ENCODE results near the gene KIT.

KIT gene

DNA sequence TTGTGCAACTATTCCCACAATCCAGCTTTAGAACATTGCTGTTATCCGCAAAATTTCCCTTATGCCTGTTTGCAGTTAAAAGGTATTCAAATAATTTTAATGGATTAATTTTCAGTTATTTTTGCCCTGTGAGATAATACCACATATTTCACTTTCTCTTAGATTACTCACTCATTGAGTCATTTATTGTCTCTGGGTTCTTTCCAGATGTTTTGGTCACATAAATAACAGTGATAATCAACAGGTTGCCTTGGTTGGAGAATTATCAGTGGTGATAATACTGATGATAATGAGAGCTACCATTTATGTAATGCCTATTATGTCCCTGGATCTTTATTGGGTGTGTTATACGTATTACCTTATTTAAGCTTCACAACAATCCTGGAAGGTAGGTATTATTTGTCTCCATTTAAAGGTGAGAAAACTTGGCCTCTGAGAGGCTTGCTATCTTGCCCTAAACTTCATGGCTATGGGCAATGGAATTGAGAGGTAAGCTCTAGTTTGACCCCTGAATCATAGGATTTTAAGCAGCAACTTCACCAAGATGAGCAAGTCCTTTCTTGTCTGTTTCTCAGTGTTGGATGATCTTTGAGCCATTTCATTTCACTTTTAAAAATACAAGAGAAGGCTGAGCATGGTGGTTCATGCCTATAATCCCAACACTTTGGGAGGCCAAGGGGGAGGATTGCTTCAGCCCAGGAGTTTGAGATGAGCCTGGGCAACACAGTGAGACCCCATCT, 87.4 kb downstream of the KIT start:
- DNase-seq (ENCODE audit: low read depth, low spot score), result no peak

DNA sequence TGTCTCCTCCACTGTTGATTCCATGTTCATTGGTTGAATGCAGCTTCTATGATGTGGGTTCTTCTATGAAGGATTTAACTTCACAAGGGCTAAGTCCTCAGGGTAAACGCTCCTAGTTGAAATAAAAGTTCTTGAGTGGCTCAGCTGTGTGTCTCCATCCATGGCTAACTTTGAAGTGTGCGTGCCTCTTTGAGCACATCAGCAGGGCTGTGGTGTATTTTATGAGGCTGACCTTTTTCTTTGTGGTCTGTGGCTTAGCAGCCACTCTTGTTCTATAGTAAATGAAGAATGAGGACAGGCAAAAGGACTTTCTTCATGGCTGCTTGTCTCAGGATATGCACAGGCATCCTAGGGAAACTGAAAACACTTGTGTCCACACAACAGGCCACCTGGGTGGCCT, 88.5 kb downstream of the KIT start:
- no peak for DNase-seq (ENCODE audit: low read depth, low spot score)

DNA sequence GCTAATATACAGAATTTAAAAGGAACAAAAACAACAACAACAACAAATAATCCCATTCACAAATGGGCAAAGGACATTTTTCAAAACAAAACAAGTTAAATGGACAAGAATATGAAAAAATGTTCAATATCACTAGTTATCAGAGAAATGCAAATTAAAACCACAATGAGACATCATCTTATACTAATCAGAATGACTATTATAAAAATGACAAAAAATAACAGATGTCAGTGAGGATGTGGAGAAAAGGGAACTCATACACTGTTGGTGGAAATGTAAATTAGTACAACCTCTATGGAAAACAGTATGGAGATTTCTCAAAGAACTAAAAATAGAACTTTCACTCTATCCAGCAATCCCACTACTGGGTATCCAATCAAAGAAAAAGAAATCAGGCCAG, 92.6 kb downstream of the KIT start:
- no peak for DNase-seq (ENCODE audit: low read depth, low spot score)

GRCh38 chr4:54754394-54754793, 96.6 kb downstream of the KIT start:
- DNase-seq (ENCODE audit: low read depth, low spot score), result no peak

GRCh38 chr4:54764476-54764875, 106.7 kb downstream of the KIT start:
- DNase-seq (ENCODE audit: low read depth, low spot score), result no peak

DNA sequence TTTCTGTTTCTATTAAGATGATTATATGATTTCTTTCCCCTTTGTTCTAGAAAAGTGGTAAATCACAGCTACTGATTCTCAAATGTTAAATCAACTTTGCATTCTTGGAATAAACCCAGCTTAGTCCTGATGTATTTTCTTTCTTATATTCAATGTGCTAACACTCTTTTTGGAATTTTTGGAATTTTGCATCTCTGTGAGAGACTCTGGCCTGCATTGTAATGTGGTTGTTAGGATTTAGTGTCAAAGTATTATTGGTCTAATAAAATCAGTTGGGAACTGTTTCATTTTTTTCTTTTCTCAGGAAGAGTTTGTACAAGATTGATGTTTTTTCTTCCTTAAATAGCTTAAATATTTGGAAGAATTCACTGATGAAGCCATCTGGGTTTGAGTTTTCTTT, 109.6 kb downstream of the KIT start:
- no peak for DNase-seq (ENCODE audit: low read depth, low spot score)

DNA sequence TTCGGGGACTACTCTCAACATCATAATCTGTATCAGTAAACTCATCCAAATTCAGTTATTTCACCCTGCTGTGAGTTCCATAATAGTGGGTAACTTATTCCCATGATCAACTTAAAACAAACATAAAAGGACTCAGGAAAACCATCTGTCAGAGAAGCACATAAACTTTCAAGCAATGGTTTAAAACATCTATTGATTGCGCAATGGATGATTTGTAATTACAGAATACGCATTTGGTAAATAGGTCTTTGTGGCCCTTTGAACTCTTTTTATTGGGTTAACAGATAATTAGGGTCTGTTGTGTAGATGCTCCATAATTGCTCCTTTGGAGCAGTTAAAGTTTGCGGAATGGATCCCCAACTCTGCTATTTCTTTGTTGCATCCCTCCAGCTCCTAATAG, 115.3 kb downstream of the KIT start:
- DNase-seq (ENCODE audit: low read depth, low spot score), result no peak

- DNase-seq (ENCODE audit: low read depth, low spot score), result no peak
Observed at GRCh38 chr4:54779036-54779435, 121.3 kb downstream of the KIT start.

DNA sequence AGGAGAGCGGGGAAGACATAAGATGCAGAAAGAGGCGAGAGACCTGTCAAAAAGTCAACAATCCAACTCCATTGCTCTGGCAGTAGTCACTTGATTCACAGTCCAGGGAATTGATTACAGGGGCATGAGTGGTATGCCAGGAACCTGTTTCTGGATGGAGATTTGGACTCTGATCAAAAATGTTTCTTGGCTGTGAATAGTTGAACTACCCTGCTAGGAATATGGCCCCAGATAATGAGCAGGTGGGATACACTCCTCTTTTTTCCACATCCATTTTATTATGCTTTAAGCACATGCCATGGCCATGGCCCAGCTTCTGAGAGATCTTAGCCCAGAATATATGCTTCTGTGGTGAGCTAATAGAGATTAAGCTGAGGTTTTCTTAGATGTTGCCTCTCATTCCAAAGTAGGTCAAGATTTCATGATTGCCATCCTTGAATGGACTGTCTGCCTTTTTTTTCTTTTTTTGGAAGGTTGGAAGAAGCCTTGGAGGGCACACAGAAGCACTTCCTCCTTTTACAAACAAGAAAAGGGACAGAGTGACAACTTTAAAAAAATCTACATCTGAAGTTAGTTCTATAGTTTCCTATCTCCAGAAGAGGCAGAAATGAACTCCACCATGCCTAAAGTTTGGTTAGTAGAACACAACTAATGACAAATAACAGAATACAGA, 121.9 kb downstream of the KIT start:
- DNase-seq (ENCODE audit: low read depth, low spot score), result no peak

- no peak for DNase-seq (ENCODE audit: low read depth, low spot score)
Observed at GRCh38 chr4:54780149-54780495, 122.4 kb downstream of the KIT start.

- no peak for DNase-seq (ENCODE audit: low read depth, low spot score)
Observed at GRCh38 chr4:54781756-54782155, 124.0 kb downstream of the KIT start.

DNA sequence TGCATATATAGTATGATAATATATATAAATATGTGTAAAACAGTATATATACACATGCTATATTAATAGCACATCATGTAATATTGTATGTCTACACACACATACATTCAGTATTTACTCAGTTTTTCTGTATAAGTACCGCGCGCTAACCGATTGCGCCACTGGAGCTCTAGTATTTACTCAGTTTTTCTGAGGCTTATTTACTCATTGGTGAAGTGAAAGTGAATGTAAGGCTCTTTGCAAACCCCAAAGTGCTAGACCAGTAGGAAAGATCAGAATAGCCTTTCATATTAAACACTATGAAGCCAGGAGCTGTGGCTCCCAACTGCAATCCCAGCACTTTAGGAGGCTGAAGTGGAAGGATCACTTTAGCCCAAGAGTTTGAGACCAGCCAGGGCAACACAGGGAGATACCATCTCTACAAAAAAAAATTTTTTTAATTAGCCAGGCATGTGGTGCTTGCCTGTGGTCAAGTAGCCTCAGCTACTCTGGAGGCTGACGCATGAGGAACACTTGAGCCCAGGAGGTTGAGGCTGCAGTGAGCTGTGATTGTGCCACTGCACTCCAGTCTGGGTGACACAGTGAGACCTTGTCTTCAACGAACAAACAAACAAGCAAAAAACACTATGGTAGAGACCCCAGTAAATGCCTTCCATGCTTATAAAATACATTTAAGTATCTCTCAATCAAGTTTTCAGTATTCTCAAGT, 125.8 kb downstream of the KIT start:
- no peak for DNase-seq (ENCODE audit: low read depth, low spot score)

DNA sequence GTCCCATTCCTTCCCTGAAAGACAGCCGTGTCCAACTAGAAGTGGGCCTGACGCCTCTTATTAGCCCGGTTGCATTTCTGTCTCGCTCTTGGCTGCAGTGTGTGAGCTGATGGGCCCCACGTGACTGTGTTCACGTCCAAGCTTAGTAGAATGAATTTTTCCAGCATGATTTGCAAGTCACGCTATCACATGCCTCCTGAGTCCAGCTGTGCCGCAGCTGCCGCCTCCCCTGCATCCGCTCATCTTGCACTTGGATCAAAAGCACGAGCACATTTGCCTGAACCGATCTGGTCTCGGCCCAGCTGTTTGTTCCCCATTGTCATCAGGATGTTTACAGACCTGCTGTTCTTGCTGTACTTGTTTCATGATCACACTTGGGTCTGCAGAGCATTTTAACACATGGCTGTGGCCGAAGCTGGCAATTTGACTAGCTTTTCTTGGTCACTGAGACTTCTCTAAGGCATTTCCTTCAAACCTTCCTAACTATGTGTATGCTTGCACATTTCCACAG, 126.5 kb downstream of the KIT start:
- DNase-seq (ENCODE audit: low read depth, low spot score), result no peak
